ENCODE results near the gene UPF3A. TPM values are rescaled to one million over a fixed set of nuclear protein-coding genes. Genes with fewer than 3 reads are reported as not detected.
A peak's percentile ranks its signal among the peaks of the same experiment; 100 is the strongest.

UPF3A gene
- total and polyA plus RNA-seq, 8 donors = 20.4 to 186 (median 43.3) TPM

DNA sequence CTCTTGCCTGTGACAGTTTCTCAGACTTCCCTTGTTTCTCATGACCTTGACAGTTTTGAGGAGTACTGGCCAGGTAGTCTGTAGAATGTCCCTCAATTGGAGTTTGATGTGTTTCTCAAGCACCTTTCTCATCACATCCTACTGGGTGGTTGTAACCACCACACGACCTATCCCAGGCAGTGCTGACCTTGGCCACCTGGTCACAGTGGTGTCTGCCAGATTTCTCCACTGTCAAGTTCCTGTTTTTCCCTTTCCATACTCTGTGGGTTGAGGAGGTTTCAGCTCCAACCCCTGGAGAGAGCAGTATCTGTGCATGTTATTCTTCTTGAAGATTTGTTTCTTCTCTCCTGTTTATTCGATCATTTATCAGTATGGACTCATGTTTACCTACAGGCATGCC lies 8.4 kb upstream of the UPF3A start:
- DNase-seq = no peak
- intact Hi-C loops (cut with DNase I; ENCODE audit: low total_unique reads) = no loop called here
- Histone ChIP-seq H3K4me3 (no peak overlapping the region), H3K9me3 (no peaks in the 10 kb centered on the region), H3K27ac (no peak overlapping the region), H3K4me1 (peaks cover 0 to 6% (median 2%) of the 10 kb centered on the region in 4 donors), H3K36me3 (peaks cover 38 to 94% (median 86%) of the 10 kb centered on the region in 4 donors), H3K27me3 (no peaks in the 10 kb centered on the region)
- WGBS, 5 donors = 61 to 78% (median 70%) methylated on average over 2 of the region's 2 CpGs
- TF ChIP-seq, protein P1, sequence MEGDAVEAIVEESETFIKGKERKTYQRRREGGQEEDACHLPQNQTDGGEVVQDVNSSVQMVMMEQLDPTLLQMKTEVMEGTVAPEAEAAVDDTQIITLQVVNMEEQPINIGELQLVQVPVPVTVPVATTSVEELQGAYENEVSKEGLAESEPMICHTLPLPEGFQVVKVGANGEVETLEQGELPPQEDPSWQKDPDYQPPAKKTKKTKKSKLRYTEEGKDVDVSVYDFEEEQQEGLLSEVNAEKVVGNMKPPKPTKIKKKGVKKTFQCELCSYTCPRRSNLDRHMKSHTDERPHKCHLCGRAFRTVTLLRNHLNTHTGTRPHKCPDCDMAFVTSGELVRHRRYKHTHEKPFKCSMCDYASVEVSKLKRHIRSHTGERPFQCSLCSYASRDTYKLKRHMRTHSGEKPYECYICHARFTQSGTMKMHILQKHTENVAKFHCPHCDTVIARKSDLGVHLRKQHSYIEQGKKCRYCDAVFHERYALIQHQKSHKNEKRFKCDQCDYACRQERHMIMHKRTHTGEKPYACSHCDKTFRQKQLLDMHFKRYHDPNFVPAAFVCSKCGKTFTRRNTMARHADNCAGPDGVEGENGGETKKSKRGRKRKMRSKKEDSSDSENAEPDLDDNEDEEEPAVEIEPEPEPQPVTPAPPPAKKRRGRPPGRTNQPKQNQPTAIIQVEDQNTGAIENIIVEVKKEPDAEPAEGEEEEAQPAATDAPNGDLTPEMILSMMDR (IDR thresholded peaks at IDR 0.05) = no peak
- no peak for TF ChIP-seq POLR2AphosphoS5 (IDR thresholded peaks at IDR 0.05)
- no peak for TF ChIP-seq POLR2A (IDR thresholded peaks at IDR 0.05)
- TF ChIP-seq EP300 (IDR thresholded peaks at IDR 0.05) = no peak

DNA sequence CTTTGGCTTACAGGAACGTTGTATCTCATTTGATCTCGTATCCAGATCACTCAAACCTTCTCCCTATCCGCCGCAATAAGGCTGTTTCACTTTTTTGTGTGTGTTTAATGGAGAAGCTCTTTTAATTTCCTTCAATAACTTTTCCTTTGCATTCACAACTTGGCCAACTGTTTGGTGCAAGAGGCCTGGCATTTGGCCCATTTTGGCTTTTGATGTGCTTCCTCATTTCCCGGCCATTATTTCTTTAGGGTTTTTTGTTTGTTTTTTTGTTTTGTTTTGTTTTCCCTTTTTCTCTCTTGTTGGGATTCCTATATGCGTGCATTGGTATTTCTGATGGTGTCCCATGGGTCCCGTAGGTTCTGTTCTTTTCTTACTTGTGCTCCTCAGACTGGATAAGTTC lies 6.1 kb upstream of the UPF3A start:
- intact Hi-C loops (cut with DNase I; ENCODE audit: low total_unique reads) = no loop called here
- WGBS, 5 donors = 76 to 84% (median 79%) methylated on average over 7 of the region's 7 CpGs

DNA sequence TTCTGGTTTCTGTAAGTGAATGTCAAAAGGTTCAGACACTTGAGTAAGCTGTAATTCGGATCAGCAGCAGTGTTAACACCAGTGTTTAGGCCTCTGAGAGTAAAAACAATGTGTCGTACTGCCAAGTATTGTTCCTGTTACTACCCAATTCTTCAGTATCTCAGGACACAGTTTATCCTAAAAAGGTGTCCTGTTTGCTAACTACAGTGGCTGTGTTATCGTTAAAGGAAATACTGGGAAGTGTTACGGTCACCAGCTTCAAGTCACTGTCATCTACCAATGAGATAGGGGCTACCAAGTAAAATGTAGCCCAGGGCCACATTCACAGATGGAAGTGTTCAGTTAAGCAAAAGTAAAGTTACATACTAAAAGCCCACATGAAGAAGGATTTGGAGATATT lies 2.3 kb upstream of the UPF3A start:
- peak overlapping the region in 2 of 5 donors; percentile 98 for H3K27ac ChIP-seq
- H3K27me3 ChIP-seq = no peaks in the 10 kb centered on the region
- H3K4me1 ChIP-seq = peaks cover 14 to 39% (median 34%) of the 10 kb centered on the region in 4 donors
- no peak overlapping the region for H3K4me3 ChIP-seq
- no peaks in the 10 kb centered on the region for H3K9me3 ChIP-seq
- DNase-seq = no peak
- WGBS, 5 donors = 68 to 77% (median 76%) methylated on average over 4 of the region's 4 CpGs
- H3K36me3 ChIP-seq = peaks cover 3 to 41% (median 38%) of the 10 kb centered on the region in 4 donors
- no peak for TF ChIP-seq POLR2AphosphoS5 (IDR thresholded peaks at IDR 0.05)
- no peak for TF ChIP-seq EP300 (IDR thresholded peaks at IDR 0.05)
- no peak for TF ChIP-seq POLR2A (IDR thresholded peaks at IDR 0.05)
- TF ChIP-seq, protein P1 (IDR thresholded peaks at IDR 0.05) = no peak
- intact Hi-C loops (cut with DNase I; ENCODE audit: low total_unique reads) = no loop called here

More for the DNA sequence above, 6.1 kb upstream of the UPF3A start:
- H3K36me3 ChIP-seq = peaks cover 27 to 74% (median 66%) of the 10 kb centered on the region in 4 donors
- TF ChIP-seq EP300 (IDR thresholded peaks at IDR 0.05) (no peak), POLR2A (IDR thresholded peaks at IDR 0.05) (no peak), POLR2AphosphoS5 (IDR thresholded peaks at IDR 0.05) (no peak)
- TF ChIP-seq, protein P1 (IDR thresholded peaks at IDR 0.05) = no peak
- peaks cover under 1 to 16% (median 8%) of the 10 kb centered on the region in 4 donors for H3K4me1 ChIP-seq
- DNase-seq = no peak
- H3K4me3 ChIP-seq = no peak overlapping the region
- H3K27me3 ChIP-seq = no peaks in the 10 kb centered on the region
- no peak overlapping the region for H3K27ac ChIP-seq
- no peaks in the 10 kb centered on the region for H3K9me3 ChIP-seq

DNA sequence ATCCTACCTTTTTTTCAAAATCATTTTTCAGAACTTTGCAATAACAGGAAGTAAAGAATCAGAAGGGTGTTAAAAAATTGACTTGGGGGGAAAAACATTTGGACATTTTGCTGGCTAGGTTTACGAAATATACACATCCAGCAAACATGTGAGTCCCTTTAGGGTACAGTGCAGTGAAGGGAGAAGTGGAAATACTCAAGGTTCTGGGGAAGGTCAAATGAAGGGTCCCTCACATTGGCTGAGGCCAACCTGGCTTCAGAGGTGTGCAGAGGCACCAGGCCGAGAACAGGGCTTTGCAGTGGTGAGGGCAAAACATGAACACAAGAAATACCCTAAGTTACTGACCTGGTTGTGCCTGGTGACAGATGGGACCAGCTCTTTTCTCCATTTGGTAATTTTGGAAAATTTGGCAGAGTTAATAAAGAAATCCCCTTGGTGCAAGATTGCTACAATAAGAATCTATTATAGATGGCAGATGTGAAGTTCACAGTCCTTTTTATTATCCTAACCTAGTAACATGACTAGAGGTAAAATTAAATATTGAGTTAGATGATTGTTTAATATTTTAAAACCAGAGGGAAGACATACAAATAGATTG lies 1.5 kb upstream of the UPF3A start:
- Histone ChIP-seq H3K27ac (peak overlapping the region in 4 of 5 donors; percentile 92 to 98 (median 96)), H3K9me3 (no peaks in the 10 kb centered on the region), H3K27me3 (no peaks in the 10 kb centered on the region), H3K36me3 (peaks cover 6 to 41% (median 36%) of the 10 kb centered on the region in 4 donors), H3K4me3 (no peak overlapping the region), H3K4me1 (peaks cover 14 to 45% (median 36%) of the 10 kb centered on the region in 4 donors)
- intact Hi-C loops (cut with DNase I; ENCODE audit: low total_unique reads) = no loop called here
- TF ChIP-seq POLR2AphosphoS5 (IDR thresholded peaks at IDR 0.05) = no peak
- no peak for TF ChIP-seq EP300 (IDR thresholded peaks at IDR 0.05)
- TF ChIP-seq POLR2A (IDR thresholded peaks at IDR 0.05) = no peak
- TF ChIP-seq, protein P1 (IDR thresholded peaks at IDR 0.05) = no peak
- no peak for DNase-seq
- WGBS, 5 donors = 84 to 91% (median 87%) methylated on average over 2 of the region's 2 CpGs

Measured in stomach (tissue), 9 donors.